ENCODE measurements around the gene TRIM41. TPM values are rescaled to one million over a fixed set of nuclear protein-coding genes. Genes with fewer than 3 reads are reported as not detected.

TRIM41 gene
- total and polyA plus RNA-seq, 2 of the 13 experiments (the other 11 are each of a cell fraction or from before 2014, with no cell fraction given), result 10.2 to 16.7 TPM

GRCh38 chr5:181223729-181224389 lies 778 bp downstream of the TRIM41 start (continued):
- TF ChIP-seq SETDB1 (CRISPR knock-in tag; IDR thresholded peaks at IDR 0.05; ENCODE audit: borderline replicate concordance) (no peak), BRD4 (CRISPR knock-in tag; IDR thresholded peaks at IDR 0.05) (peak; percentile 11; the same call in 1 of the 2 replicates), FOXC1 (CRISPR knock-in tag; IDR thresholded peaks at IDR 0.05; ENCODE audit: borderline replicate concordance) (no peak), ZNF30 (CRISPR knock-in tag; IDR thresholded peaks at IDR 0.05) (no peak), ZC3H4 (CRISPR knock-in tag; IDR thresholded peaks at IDR 0.05; ENCODE audit: borderline replicate concordance) (peak; percentile 24; the same call in 1 of the 2 replicates), ZNF333 (CRISPR knock-in tag; IDR thresholded peaks at IDR 0.05; ENCODE audit: borderline replicate concordance) (no peak), TOPORS (CRISPR knock-in tag; IDR thresholded peaks at IDR 0.05) (0 out of 2 replicates have a peak, but pooled peaks have one; percentile 66), ZNF430 (CRISPR knock-in tag; IDR thresholded peaks at IDR 0.05) (peak; percentile 34; the same call in 1 of the 2 replicates), ZNF879 (CRISPR knock-in tag; IDR thresholded peaks at IDR 0.05) (0 out of 2 replicates have a peak, but pooled peaks have one; percentile 27), THAP7 (CRISPR knock-in tag; IDR thresholded peaks at IDR 0.05) (0 out of 2 replicates have a peak, but pooled peaks have one; percentile 3), IKZF1 (IDR thresholded peaks at IDR 0.05) (no peak), ZBTB7A (CRISPR knock-in tag; IDR thresholded peaks at IDR 0.05) (peak; percentile 91), FIP1L1 (IDR thresholded peaks at IDR 0.05; ENCODE audit: borderline replicate concordance, insufficient read depth, low read depth, low read length) (no peak), CTCF (CRISPR knock-in tag; IDR thresholded peaks at IDR 0.05) (peak; percentile 11; the same call in 1 of the 2 replicates), ZNF790 (CRISPR knock-in tag; IDR thresholded peaks at IDR 0.05; ENCODE audit: borderline replicate concordance) (no peak)
- TF ChIP-seq, protein P1, sequence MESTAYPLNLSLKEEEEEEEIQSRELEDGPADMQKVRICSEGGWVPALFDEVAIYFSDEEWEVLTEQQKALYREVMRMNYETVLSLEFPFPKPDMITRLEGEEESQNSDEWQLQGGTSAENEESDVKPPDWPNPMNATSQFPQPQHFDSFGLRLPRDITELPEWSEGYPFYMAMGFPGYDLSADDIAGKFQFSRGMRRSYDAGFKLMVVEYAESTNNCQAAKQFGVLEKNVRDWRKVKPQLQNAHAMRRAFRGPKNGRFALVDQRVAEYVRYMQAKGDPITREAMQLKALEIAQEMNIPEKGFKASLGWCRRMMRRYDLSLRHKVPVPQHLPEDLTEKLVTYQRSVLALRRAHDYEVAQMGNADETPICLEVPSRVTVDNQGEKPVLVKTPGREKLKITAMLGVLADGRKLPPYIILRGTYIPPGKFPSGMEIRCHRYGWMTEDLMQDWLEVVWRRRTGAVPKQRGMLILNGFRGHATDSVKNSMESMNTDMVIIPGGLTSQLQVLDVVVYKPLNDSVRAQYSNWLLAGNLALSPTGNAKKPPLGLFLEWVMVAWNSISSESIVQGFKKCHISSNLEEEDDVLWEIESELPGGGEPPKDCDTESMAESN (CRISPR knock-in tag; conservative IDR thresholded peaks at IDR 0.05), result 0 out of 2 replicates have a peak, but pooled peaks have one; percentile 12
- TF ChIP-seq, protein P2, sequence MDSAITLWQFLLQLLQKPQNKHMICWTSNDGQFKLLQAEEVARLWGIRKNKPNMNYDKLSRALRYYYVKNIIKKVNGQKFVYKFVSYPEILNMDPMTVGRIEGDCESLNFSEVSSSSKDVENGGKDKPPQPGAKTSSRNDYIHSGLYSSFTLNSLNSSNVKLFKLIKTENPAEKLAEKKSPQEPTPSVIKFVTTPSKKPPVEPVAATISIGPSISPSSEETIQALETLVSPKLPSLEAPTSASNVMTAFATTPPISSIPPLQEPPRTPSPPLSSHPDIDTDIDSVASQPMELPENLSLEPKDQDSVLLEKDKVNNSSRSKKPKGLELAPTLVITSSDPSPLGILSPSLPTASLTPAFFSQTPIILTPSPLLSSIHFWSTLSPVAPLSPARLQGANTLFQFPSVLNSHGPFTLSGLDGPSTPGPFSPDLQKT (CRISPR knock-in tag; IDR thresholded peaks at IDR 0.05; ENCODE audit: borderline replicate concordance), result no peak
- TF ChIP-seq, protein P3, sequence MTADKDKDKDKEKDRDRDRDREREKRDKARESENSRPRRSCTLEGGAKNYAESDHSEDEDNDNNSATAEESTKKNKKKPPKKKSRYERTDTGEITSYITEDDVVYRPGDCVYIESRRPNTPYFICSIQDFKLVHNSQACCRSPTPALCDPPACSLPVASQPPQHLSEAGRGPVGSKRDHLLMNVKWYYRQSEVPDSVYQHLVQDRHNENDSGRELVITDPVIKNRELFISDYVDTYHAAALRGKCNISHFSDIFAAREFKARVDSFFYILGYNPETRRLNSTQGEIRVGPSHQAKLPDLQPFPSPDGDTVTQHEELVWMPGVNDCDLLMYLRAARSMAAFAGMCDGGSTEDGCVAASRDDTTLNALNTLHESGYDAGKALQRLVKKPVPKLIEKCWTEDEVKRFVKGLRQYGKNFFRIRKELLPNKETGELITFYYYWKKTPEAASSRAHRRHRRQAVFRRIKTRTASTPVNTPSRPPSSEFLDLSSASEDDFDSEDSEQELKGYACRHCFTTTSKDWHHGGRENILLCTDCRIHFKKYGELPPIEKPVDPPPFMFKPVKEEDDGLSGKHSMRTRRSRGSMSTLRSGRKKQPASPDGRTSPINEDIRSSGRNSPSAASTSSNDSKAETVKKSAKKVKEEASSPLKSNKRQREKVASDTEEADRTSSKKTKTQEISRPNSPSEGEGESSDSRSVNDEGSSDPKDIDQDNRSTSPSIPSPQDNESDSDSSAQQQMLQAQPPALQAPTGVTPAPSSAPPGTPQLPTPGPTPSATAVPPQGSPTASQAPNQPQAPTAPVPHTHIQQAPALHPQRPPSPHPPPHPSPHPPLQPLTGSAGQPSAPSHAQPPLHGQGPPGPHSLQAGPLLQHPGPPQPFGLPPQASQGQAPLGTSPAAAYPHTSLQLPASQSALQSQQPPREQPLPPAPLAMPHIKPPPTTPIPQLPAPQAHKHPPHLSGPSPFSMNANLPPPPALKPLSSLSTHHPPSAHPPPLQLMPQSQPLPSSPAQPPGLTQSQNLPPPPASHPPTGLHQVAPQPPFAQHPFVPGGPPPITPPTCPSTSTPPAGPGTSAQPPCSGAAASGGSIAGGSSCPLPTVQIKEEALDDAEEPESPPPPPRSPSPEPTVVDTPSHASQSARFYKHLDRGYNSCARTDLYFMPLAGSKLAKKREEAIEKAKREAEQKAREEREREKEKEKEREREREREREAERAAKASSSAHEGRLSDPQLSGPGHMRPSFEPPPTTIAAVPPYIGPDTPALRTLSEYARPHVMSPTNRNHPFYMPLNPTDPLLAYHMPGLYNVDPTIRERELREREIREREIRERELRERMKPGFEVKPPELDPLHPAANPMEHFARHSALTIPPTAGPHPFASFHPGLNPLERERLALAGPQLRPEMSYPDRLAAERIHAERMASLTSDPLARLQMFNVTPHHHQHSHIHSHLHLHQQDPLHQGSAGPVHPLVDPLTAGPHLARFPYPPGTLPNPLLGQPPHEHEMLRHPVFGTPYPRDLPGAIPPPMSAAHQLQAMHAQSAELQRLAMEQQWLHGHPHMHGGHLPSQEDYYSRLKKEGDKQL (CRISPR knock-in tag; IDR thresholded peaks at IDR 0.05; ENCODE audit: low read depth), result no peak
